K562 (cell line): ENCODE data around the gene TOX2. TPM values are rescaled to one million over a fixed set of nuclear protein-coding genes. Genes with fewer than 3 reads are reported as not detected.
A peak's percentile ranks its signal among the peaks of the same experiment; 100 is the strongest.

Experiments
- ATAC-seq: fragments of 200-7000 bp; cut with Tn5 transposase; 3 replicates; pipeline ENCODE4 v1.9.1; 2020; ENCODE audit warnings: moderate library complexity
- BruUV-seq: library from RNA; stranded (reverse); fragments of 400-500 nt; replicated peaks from 2 replicates; lab custom pipeline; 2021; lab: Mats Ljungman, UMichigan
- CTCF ChIA-PET: fragments of 300-600 bp; formaldehyde crosslinking; extraction: SDS; loops from one replicate; lab custom pipeline; 2021; ENCODE audit warnings: low intra/inter-chr PET ratio; lab: Yijun Ruan, JAX
- POLR2A ChIA-PET: fragments of 300-600, 350-650 bp; sonication (Branson Sonifier 250); formaldehyde crosslinking; extraction: SDS; loops from one replicate; lab custom pipeline; 2021; ENCODE audit warnings: antibody characterized with exemption, inconsistent platforms; lab: Yijun Ruan, JAX
- DNase-seq, 4 experiments: peaks; one replicate each; pipeline versions ENCODE4 v3.0.0 to v3.0.0-alpha.2; 2011 to 2018; ENCODE audit warnings: low spot score in 3 of 4, mixed read lengths in 3 of 4; ENCODE audit errors: extremely low read depth in 1 of 4
- FAIRE-seq: peaks from 2 replicates; lab custom pipeline; 2011; peaks lifted over from hg19 to GRCh38; lab: Jason Lieb, UNC
- H2AFZ ChIP-seq: 2 replicates; pipeline ENCODE4 v1.6.0; 2011; ENCODE audit warnings: low read depth, low read length, control low read depth, inconsistent platforms
- H3K27ac ChIP-seq: fragments of 200-600 bp; 3 replicates; pipeline ENCODE4 v1.8.0; 2011; ENCODE audit warnings: low read depth, mild to moderate bottlenecking, control low read depth, inconsistent platforms, low read length, moderate library complexity, mixed read lengths; ENCODE audit errors: extremely low read depth
- H3K27me3 ChIP-seq, 2 experiments: fragments of 300-600 bp in 1 of 2; 2 replicates in 1 of 2; 3 replicates in 1 of 2; pipeline versions ENCODE4 v1.6.0 to v1.8.0; 2011; ENCODE audit warnings: inconsistent platforms in 2 of 2, low read length in 2 of 2, mild to moderate bottlenecking in 1 of 2, mixed read lengths in 1 of 2, moderate library complexity in 1 of 2; ENCODE audit not compliant: control insufficient read depth in 2 of 2, insufficient read depth in 2 of 2
- H3K36me3 ChIP-seq: fragments of 300-600 bp; 3 replicates; pipeline ENCODE4 v1.8.0; 2011; ENCODE audit warnings: mild to moderate bottlenecking, low read length, inconsistent platforms; ENCODE audit not compliant: control insufficient read depth, insufficient read depth
- H3K4me1 ChIP-seq, 2 experiments: fragments of 200-600 bp in 1 of 2; replicated peaks in 1 of 2; 2 replicates in 1 of 2; 3 replicates in 1 of 2; pipeline versions ENCODE4 v1.5.1 to v1.8.0; 2011; ENCODE audit warnings: inconsistent platforms in 2 of 2, low read length in 2 of 2, mild to moderate bottlenecking in 1 of 2, mixed read lengths in 1 of 2, moderate library complexity in 1 of 2; ENCODE audit not compliant: control insufficient read depth in 2 of 2, insufficient read depth in 2 of 2
- H3K4me2 ChIP-seq: 2 replicates; pipeline ENCODE4 v1.6.1; 2011; ENCODE audit warnings: low read length, control low read depth, inconsistent platforms, mixed read lengths; ENCODE audit not compliant: insufficient read depth
- H3K4me3 ChIP-seq: fragments of 200-600 bp; sonication (generic), shearing (Covaris generic); 2 replicates; pipeline ENCODE4 v1.5.1; 2016; ENCODE audit warnings: control low read depth, inconsistent platforms
- H3K79me2 ChIP-seq: fragments of 200-600 bp; 3 replicates; pipeline ENCODE4 v1.8.0; 2011; ENCODE audit warnings: low read length, inconsistent platforms; ENCODE audit not compliant: control insufficient read depth, insufficient read depth
- H3K9ac ChIP-seq, 2 experiments: 2 replicates each; pipeline versions ENCODE4 v1.6.0 to v1.6.1; 2011; ENCODE audit warnings: low read depth in 2 of 2, low read length in 2 of 2, control low read depth in 1 of 2, inconsistent platforms in 1 of 2, mild to moderate bottlenecking in 1 of 2, mixed read lengths in 1 of 2; ENCODE audit not compliant: insufficient read depth in 1 of 2
- H3K9me1 ChIP-seq: one replicate; pipeline ENCODE4 v1.6.0; 2011; ENCODE audit warnings: inconsistent platforms, mild to moderate bottlenecking, low read length, moderate library complexity; ENCODE audit not compliant: control insufficient read depth, insufficient read depth
- H3K9me3 ChIP-seq: replicated peaks from 2 replicates; pipeline ENCODE4 v1.5.1; 2011; ENCODE audit warnings: low read depth, low read length, inconsistent platforms; ENCODE audit not compliant: control insufficient read depth, insufficient read depth
- H4K20me1 ChIP-seq: replicated peaks from 2 replicates; pipeline ENCODE4 v1.6.1; 2011; ENCODE audit warnings: low read length, inconsistent platforms, mixed read lengths; ENCODE audit not compliant: control insufficient read depth, insufficient read depth
- ETV1 ChIP-seq: fragments of 450-650 bp; conservative IDR thresholded peaks from 2 replicates; pipeline ENCODE4 v1.6.1; 2016; ENCODE audit warnings: missing genetic modification characterization, control low read depth, low read depth, missing compliant biosample characterization
- GTF2F1 ChIP-seq: IDR thresholded peaks from 2 replicates; pipeline ENCODE4 v1.6.1; 2011; ENCODE audit warnings: low read depth, low read length, improper control_type of control experiment
- MAFK ChIP-seq: IDR thresholded peaks from 2 replicates; pipeline ENCODE4 v1.6.1; 2011; ENCODE audit warnings: low read length, improper control_type of control experiment
- NCOR1 ChIP-seq: fragments of 450-650 bp; IDR thresholded peaks from 2 replicates; pipeline ENCODE4 v1.6.1; 2016; ENCODE audit warnings: mild to moderate bottlenecking, moderate library complexity
- POLR3G ChIP-seq: IDR thresholded peaks from 2 replicates; pipeline ENCODE4 v1.6.1; 2011; ENCODE audit not compliant: insufficient read length, insufficient replicate concordance; ENCODE audit errors: extremely low read depth
- RAD51 ChIP-seq: fragments of 450-650 bp; IDR thresholded peaks from 2 replicates; pipeline ENCODE4 v1.7.1; 2016; ENCODE audit warnings: low read depth, mild to moderate bottlenecking, borderline replicate concordance
- RFX7 ChIP-seq: fragments of 250-450 bp; sonication (Bioruptor Pico); IDR thresholded peaks from 2 replicates; pipeline ENCODE4 v1.5.1; 2021; ENCODE audit warnings: mild to moderate bottlenecking
- ZNF133 ChIP-seq: fragments of 250-450 bp; sonication (Bioruptor Pico); IDR thresholded peaks from 2 replicates; pipeline ENCODE4 v1.4.0; 2020; ENCODE audit warnings: mild to moderate bottlenecking
- ZNF408 ChIP-seq: fragments of 250-450 bp; sonication (Bioruptor Pico); IDR thresholded peaks from 2 replicates; pipeline ENCODE4 v1.4.0; 2020; ENCODE audit warnings: low read depth, mild to moderate bottlenecking, moderate library complexity
- WGBS: fragments of 100-300 bp; shearing (Covaris generic); methylation state at CpG from one replicate; pipeline ENCODE4 v1.1.6; 2016; ENCODE audit warnings: low coverage, mixed read lengths; ENCODE audit not compliant: insufficient coverage; ENCODE audit errors: missing lambda C conversion rate; 5-methylcytosine and 5-hydroxymethylcytosine counted together
- in situ Hi-C: fragments of 300-500 bp; cut with MboI; formaldehyde crosslinking; loops from 4 replicates; pipeline ENCODE4 v1.15.0; 2018; ENCODE audit warnings: inconsistent platforms, mixed read lengths
- intact Hi-C: fragments of 100-400 bp; cut with micrococcal nuclease; formaldehyde crosslinking; loops from 2 replicates; pipeline ENCODE4 v1.14.2; 2022
- polyA plus RNA-seq, 8 experiments: library from polyadenylated mRNA; depleted of rRNA in 4 of 8; stranded (reverse) in 5 of 8; unstranded in 3 of 8; fragments of >200 nt; fragmentation: Nextera tagmentation in 2 of 8; fragmentation: Illumina TruSeq in 1 of 8; extraction: Ambion mirVana in 2 of 8; extraction: Trizol in 1 of 8; gene quantifications; 2 replicates each; pipeline versions ENCODE4 v1.2.1 to v1.2.3, GENCODE V29; 2011 to 2014; ENCODE audit warnings: inconsistent platforms in 1 of 8, missing spikeins in 1 of 8
- total RNA-seq, 7 experiments: library from RNA; depleted of rRNA in 6 of 7; stranded (reverse); fragments of >200 nt in 6 of 7; fragmentation: Illumina TruSeq in 2 of 7; extraction: Trizol in 2 of 7; gene quantifications; 2 replicates each; pipeline versions ENCODE4 v1.2.1 to v1.2.3, GENCODE V29; 2011 to 2021; ENCODE audit warnings: low replicate concordance in 1 of 7
- TF ChIP-seq, protein P1 (sequence below), 2 experiments: fragments of 450-650 bp; IDR thresholded peaks; 2 replicates each; pipeline ENCODE4 v1.6.1; 2018; ENCODE audit warnings: mild to moderate bottlenecking in 2 of 2, low read depth in 1 of 2; ENCODE audit not compliant: partially characterized antibody in 2 of 2
- TF ChIP-seq, protein P2 (sequence below): sonication (generic); formaldehyde crosslinking; IDR thresholded peaks from 2 replicates; pipeline ENCODE4 v1.5.0; 2020; ENCODE audit warnings: missing genetic modification reagents
- TF ChIP-seq, protein P3 (sequence below): fragments of 450-650 bp; IDR thresholded peaks from 2 replicates; pipeline ENCODE4 v1.6.1; 2018; ENCODE audit warnings: mild to moderate bottlenecking, low read depth; ENCODE audit not compliant: partially characterized antibody

The TOX2 gene
- total and polyA plus RNA-seq, 9 of the 15 experiments (the other 6 are each of a cell fraction or from before 2014, with no cell fraction given), result not detected

DNA sequence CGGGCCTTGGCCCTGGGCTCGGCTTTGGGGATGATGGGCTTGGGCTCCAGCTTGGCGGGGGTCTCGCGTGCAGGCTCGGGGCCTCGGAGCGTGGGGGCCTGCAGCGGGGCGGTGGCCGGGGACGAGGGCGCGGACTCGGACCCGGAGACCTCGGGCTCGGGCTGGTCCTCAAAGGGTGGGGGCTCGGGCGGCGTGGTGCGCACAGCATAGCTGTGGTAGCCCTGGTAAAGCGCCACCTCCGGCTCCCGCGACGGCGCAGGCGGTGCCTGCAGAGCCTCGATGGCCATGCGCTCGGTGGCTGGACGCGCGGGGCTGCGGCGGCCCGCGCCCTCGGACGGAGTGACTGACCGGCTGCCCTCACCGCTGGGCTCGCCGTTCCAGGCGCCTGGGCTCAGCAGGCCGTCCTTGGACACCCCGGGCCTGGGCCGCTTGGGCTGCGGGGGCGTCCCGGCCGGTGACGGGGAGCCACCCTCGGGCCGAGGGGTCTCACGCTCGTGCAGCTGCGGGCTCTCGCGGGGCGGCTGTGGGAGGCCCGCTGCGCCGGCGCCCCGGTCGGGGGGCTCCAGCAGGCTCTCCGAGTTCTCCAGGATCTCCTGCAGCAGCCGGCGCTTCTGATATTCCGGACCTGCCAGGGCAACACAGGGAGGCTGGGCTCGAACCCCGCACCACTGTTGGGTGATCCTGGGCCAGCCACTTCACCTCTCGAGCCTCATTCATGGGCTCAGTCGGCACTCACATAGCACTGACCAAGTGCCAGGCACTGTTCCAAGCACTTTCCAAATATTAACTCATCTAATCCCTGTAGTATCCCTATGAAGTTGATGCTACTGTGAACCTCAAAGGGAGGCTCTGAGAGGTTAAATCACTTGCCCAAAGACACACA is 201.4 kb downstream of the TOX2 start:
- ChIA-PET CTCF (interaction anchor here (0.6 to 3.1 kb wide), 5 partner anchors 35 to 271 kb away, joined by 3 to 38 read pairs (median 9); no protein-coding TSS in a partner anchor), POLR2A (interaction anchor here (1.7 to 1.9 kb wide), 2 partner anchors 72 to 74 kb away, joined by 4 to 5 read pairs; no protein-coding TSS in a partner anchor)
- peaks cover 13% of the 10 kb centered on the region for H4K20me1 ChIP-seq
- no peaks in the 10 kb centered on the region for H3K79me2 ChIP-seq
- BruUV-seq, result no TSS peak
- H3K9me1 ChIP-seq, result no peaks in the 10 kb centered on the region
- H3K9ac ChIP-seq, result peak overlapping the region in 1 of 2 experiments; percentile 17; a peak in 1 of 4 replicates
- no peak for DNase-seq
- WGBS, result 14% methylated on average over 35 of the region's 76 CpGs
- intact Hi-C loops (loop anchor here (1.0 to 10.0 kb wide), 3 partner anchors 74 to 349 kb away; no protein-coding TSS in a partner anchor), in situ Hi-C loops (loop anchor here (5.0 kb wide), 2 partner anchors 71 to 266 kb away; partner anchors contain the start of gene JPH2)
- H3K4me1 ChIP-seq, result peaks cover 0 to 9% of the 10 kb centered on the region in 2 experiments; a peak in 2 of 5 replicates
- no peak overlapping the region for H3K4me2 ChIP-seq
- H3K27me3 ChIP-seq, result peaks cover 13 to 57% of the 10 kb centered on the region in 2 experiments
- no peak for ATAC-seq
- H2AFZ ChIP-seq, result no peak overlapping the region
- FAIRE-seq, result no peak
- H3K4me3 ChIP-seq, result no peak overlapping the region
- H3K27ac ChIP-seq, result no peak overlapping the region
- H3K9me3 ChIP-seq, result no peaks in the 10 kb centered on the region
- no peaks in the 10 kb centered on the region for H3K36me3 ChIP-seq
- no peak for TF ChIP-seq RFX7 (CRISPR knock-in tag)
- TF ChIP-seq ZNF133 (CRISPR knock-in tag), result no peak
- no peak for TF ChIP-seq GTF2F1
- TF ChIP-seq, protein P1, sequence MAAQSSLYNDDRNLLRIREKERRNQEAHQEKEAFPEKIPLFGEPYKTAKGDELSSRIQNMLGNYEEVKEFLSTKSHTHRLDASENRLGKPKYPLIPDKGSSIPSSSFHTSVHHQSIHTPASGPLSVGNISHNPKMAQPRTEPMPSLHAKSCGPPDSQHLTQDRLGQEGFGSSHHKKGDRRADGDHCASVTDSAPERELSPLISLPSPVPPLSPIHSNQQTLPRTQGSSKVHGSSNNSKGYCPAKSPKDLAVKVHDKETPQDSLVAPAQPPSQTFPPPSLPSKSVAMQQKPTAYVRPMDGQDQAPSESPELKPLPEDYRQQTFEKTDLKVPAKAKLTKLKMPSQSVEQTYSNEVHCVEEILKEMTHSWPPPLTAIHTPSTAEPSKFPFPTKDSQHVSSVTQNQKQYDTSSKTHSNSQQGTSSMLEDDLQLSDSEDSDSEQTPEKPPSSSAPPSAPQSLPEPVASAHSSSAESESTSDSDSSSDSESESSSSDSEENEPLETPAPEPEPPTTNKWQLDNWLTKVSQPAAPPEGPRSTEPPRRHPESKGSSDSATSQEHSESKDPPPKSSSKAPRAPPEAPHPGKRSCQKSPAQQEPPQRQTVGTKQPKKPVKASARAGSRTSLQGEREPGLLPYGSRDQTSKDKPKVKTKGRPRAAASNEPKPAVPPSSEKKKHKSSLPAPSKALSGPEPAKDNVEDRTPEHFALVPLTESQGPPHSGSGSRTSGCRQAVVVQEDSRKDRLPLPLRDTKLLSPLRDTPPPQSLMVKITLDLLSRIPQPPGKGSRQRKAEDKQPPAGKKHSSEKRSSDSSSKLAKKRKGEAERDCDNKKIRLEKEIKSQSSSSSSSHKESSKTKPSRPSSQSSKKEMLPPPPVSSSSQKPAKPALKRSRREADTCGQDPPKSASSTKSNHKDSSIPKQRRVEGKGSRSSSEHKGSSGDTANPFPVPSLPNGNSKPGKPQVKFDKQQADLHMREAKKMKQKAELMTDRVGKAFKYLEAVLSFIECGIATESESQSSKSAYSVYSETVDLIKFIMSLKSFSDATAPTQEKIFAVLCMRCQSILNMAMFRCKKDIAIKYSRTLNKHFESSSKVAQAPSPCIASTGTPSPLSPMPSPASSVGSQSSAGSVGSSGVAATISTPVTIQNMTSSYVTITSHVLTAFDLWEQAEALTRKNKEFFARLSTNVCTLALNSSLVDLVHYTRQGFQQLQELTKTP (IDR thresholded peaks at IDR 0.05; ENCODE audit: low read depth in 1 of 2, partially characterized antibody in 2 of 2), result no peak
- no peak for TF ChIP-seq ZNF408
- no peak for TF ChIP-seq POLR3G
- TF ChIP-seq MAFK, result no peak
- no peak for TF ChIP-seq RAD51
- TF ChIP-seq, protein P2, sequence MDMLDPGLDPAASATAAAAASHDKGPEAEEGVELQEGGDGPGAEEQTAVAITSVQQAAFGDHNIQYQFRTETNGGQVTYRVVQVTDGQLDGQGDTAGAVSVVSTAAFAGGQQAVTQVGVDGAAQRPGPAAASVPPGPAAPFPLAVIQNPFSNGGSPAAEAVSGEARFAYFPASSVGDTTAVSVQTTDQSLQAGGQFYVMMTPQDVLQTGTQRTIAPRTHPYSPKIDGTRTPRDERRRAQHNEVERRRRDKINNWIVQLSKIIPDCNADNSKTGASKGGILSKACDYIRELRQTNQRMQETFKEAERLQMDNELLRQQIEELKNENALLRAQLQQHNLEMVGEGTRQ, result no peak
- TF ChIP-seq NCOR1, result no peak
- TF ChIP-seq, protein P3, sequence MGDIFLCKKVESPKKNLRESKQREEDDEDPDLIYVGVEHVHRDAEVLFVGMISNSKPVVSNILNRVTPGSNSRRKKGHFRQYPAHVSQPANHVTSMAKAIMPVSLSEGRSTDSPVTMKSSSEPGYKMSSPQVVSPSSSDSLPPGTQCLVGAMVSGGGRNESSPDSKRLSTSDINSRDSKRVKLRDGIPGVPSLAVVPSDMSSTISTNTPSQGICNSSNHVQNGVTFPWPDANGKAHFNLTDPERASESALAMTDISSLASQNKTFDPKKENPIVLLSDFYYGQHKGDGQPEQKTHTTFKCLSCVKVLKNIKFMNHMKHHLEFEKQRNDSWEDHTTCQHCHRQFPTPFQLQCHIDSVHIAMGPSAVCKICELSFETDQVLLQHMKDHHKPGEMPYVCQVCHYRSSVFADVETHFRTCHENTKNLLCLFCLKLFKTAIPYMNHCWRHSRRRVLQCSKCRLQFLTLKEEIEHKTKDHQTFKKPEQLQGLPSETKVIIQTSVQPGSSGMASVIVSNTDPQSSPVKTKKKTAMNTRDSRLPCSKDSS, result no peak
- no peak for TF ChIP-seq ETV1 (tag)
